Transverse colon (tissue), 3 donors: ENCODE results near the gene SAMHD1.

Experiments used
- EP300 ChIP-seq: sonication (generic); formaldehyde crosslinking; IDR thresholded peaks from one replicate; pipeline ENCODE4 v1.6.1; 2017; ENCODE audit warnings: antibody characterized with exemption, low read depth
- TF ChIP-seq, protein P1 (sequence below), 5 experiments: fragments of 200-600 bp in 3 of 5; fragments of 450-650 bp in 2 of 5; sonication (generic) in 3 of 5; IDR thresholded peaks; 1 replicate in 2 of 5; 2 replicates in 3 of 5; pipeline ENCODE4 v1.5.1; 2016 to 2017; ENCODE audit warnings: antibody characterized with exemption in 5 of 5, inconsistent platforms in 3 of 5, mild to moderate bottlenecking in 2 of 5, moderate library complexity in 1 of 5

DNA sequence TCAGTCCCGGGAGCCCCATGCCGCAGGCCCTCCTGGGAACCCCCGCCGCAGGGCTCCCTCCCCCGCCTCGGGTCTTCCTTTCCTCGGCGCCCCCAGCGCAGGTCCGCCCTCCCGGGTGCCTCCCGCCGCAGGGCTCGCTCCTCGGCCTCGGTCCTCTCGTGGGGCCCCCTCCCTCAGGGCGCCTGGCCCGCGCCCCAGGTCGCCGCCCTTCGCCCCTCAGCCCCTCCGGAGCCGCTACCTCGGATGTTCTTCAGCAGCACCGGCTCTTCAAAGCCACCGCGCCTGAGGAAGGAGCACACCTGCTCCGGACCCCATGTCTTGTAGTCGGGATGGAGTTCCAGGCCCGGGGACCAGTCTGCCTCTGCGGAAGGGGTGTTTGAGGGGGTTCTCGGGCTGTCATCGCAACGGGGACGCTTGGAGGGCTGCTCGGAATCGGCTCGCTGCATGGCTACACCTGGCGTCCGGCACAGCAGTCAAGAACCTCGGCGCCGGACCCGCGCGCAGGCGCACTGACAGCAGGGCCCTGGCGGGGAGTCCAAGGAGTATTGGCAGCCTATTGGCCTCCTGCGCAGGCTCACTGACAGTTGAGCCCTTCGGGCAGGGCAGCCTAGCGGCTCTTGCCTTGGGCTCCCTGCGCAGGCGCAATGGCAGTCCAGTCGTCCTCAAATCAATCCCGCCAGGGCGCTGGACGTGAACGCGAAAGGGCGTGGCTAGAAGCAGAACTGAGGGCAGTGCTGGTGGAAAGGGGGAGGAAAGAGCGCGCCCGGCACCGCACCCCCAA, at the start of gene SAMHD1:
- TF ChIP-seq, protein P1, sequence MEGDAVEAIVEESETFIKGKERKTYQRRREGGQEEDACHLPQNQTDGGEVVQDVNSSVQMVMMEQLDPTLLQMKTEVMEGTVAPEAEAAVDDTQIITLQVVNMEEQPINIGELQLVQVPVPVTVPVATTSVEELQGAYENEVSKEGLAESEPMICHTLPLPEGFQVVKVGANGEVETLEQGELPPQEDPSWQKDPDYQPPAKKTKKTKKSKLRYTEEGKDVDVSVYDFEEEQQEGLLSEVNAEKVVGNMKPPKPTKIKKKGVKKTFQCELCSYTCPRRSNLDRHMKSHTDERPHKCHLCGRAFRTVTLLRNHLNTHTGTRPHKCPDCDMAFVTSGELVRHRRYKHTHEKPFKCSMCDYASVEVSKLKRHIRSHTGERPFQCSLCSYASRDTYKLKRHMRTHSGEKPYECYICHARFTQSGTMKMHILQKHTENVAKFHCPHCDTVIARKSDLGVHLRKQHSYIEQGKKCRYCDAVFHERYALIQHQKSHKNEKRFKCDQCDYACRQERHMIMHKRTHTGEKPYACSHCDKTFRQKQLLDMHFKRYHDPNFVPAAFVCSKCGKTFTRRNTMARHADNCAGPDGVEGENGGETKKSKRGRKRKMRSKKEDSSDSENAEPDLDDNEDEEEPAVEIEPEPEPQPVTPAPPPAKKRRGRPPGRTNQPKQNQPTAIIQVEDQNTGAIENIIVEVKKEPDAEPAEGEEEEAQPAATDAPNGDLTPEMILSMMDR (IDR thresholded peaks at IDR 0.05), result peak in 3 of 5 experiments; percentile 14 to 51 (median 23)
- TF ChIP-seq EP300, result no peak
